Calu3 (cell line): ENCODE data around the gene RSF1. TPM values are rescaled to one million over a fixed set of nuclear protein-coding genes. Genes with fewer than 3 reads are reported as not detected.

Experiments used
- BruUV-seq: library from RNA; stranded (reverse); fragments of 400-500 nt; replicated peaks from 2 replicates; lab custom pipeline; 2021; lab: Mats Ljungman, UMichigan
- CTCF ChIA-PET: fragments of 300-600 bp; sonication (Branson Sonifier 250); formaldehyde crosslinking; loops from one replicate; lab custom pipeline; 2022; ENCODE audit warnings: antibody characterized with exemption; lab: Charles Lee
- DNase-seq: peaks from one replicate; pipeline ENCODE4 v3.0.0; 2022
- H3K27ac Mint-ChIP-seq: one replicate; pipeline ENCODE4 v1.8.0; 2022; ENCODE audit warnings: mixed read lengths; ENCODE audit not compliant: unreplicated experiment
- H3K27me3 Mint-ChIP-seq: one replicate; pipeline ENCODE4 v1.8.0; 2022; ENCODE audit warnings: mixed read lengths; ENCODE audit not compliant: unreplicated experiment
- H3K36me3 Mint-ChIP-seq: one replicate; pipeline ENCODE4 v1.8.0; 2022; ENCODE audit warnings: mild to moderate bottlenecking, moderate library complexity, mixed read lengths; ENCODE audit not compliant: insufficient read depth, unreplicated experiment
- H3K4me1 Mint-ChIP-seq: one replicate; pipeline ENCODE4 v1.8.0; 2022; ENCODE audit warnings: mild to moderate bottlenecking, low read depth, mixed read lengths; ENCODE audit not compliant: unreplicated experiment
- H3K4me3 Mint-ChIP-seq: one replicate; pipeline ENCODE4 v1.8.0; 2022; ENCODE audit warnings: mild to moderate bottlenecking, low read depth, moderate library complexity, mixed read lengths; ENCODE audit not compliant: unreplicated experiment
- H3K9me3 Mint-ChIP-seq: one replicate; pipeline ENCODE4 v1.8.0; 2022; ENCODE audit warnings: low read depth, mixed read lengths; ENCODE audit not compliant: unreplicated experiment
- intact Hi-C: fragments of 100-400 bp; cut with micrococcal nuclease; formaldehyde crosslinking; loops from one replicate; pipeline ENCODE4 v1.10.0; 2022; ENCODE audit not compliant: unreplicated experiment
- total RNA-seq: library from RNA; stranded (reverse); gene quantifications from 2 replicates; pipeline ENCODE4 v1.2.3, GENCODE V29; 2022
- TF ChIP-seq, protein P1 (sequence below): fragments of 200-600 bp; IDR thresholded peaks from one replicate; pipeline ENCODE4 v1.8.0; 2022; ENCODE audit warnings: antibody characterized with exemption; ENCODE audit not compliant: unreplicated experiment

The RSF1 gene
- total RNA-seq, 1 experiment from 2014 or later = 68.5 TPM

GRCh38 chr11:77654770-77655434, 165.6 kb downstream of the RSF1 start:
- no peaks in the 10 kb centered on the region for H3K36me3 Mint-ChIP-seq
- H3K27me3 Mint-ChIP-seq = no peaks in the 10 kb centered on the region
- no peak overlapping the region for H3K27ac Mint-ChIP-seq
- BruUV-seq = no TSS peak
- CTCF ChIA-PET = no interaction called here
- H3K4me3 Mint-ChIP-seq = no peak overlapping the region
- H3K9me3 Mint-ChIP-seq = no peaks in the 10 kb centered on the region
- H3K4me1 Mint-ChIP-seq = no peaks in the 10 kb centered on the region
- TF ChIP-seq, protein P1, sequence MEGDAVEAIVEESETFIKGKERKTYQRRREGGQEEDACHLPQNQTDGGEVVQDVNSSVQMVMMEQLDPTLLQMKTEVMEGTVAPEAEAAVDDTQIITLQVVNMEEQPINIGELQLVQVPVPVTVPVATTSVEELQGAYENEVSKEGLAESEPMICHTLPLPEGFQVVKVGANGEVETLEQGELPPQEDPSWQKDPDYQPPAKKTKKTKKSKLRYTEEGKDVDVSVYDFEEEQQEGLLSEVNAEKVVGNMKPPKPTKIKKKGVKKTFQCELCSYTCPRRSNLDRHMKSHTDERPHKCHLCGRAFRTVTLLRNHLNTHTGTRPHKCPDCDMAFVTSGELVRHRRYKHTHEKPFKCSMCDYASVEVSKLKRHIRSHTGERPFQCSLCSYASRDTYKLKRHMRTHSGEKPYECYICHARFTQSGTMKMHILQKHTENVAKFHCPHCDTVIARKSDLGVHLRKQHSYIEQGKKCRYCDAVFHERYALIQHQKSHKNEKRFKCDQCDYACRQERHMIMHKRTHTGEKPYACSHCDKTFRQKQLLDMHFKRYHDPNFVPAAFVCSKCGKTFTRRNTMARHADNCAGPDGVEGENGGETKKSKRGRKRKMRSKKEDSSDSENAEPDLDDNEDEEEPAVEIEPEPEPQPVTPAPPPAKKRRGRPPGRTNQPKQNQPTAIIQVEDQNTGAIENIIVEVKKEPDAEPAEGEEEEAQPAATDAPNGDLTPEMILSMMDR = no peak
- intact Hi-C loops = no loop called here
- peak; percentile 19 for DNase-seq

- BruUV-seq = no TSS peak
- TF ChIP-seq, protein P1 = no peak
- Mint-ChIP-seq H3K27me3 (no peaks in the 10 kb centered on the region), H3K4me3 (no peak overlapping the region), H3K27ac (no peak overlapping the region), H3K36me3 (no peaks in the 10 kb centered on the region), H3K9me3 (no peaks in the 10 kb centered on the region), H3K4me1 (no peaks in the 10 kb centered on the region)
- CTCF ChIA-PET = no interaction called here
- intact Hi-C loops = no loop called here
- no peak for DNase-seq
Observed at GRCh38 chr11:77650123-77650522, 170.4 kb downstream of the RSF1 start.

DNA sequence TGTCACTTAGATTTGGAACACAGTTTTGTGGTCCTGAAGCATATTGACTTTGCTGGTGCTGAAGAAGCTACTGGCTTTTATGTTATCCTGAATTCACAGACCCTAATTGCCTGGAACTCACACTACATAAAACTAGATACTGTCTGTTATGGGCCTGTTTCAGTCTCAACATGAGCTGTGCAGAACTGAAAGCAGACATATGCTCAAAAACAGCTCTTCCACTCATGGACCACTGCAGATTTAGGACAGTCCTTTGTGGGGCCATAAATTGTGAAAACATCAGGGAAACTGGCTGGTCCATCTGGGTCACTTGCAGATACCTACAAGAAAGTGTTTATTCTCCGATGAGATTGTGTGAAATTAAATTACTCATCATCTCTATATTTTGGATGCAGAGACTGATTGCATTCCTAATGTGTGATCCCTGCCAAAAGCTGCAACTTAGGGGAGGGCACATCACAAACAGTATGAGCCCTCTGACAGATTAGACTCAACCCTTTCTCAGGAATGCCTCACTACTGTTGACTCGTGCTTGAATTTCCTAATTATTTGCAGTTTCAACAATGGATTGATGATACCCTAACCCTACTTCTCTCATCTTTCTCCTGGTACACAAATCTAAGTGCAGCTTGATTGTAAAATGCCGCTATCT, 172.7 kb downstream of the RSF1 start:
- no peak overlapping the region for H3K27ac Mint-ChIP-seq
- no peak overlapping the region for H3K4me3 Mint-ChIP-seq
- no peaks in the 10 kb centered on the region for H3K9me3 Mint-ChIP-seq
- TF ChIP-seq, protein P1 = no peak
- H3K36me3 Mint-ChIP-seq = no peaks in the 10 kb centered on the region
- intact Hi-C loops = no loop called here
- H3K4me1 Mint-ChIP-seq = no peaks in the 10 kb centered on the region
- CTCF ChIA-PET = interaction anchor here (0.7 to 1.4 kb wide), 2 partner anchors 18 to 98 kb away, joined by 3 read pairs; no protein-coding TSS in a partner anchor
- no TSS peak for BruUV-seq
- H3K27me3 Mint-ChIP-seq = no peaks in the 10 kb centered on the region
- DNase-seq = no peak

- Mint-ChIP-seq H3K27me3 (no peaks in the 10 kb centered on the region), H3K27ac (no peak overlapping the region), H3K9me3 (no peaks in the 10 kb centered on the region), H3K4me3 (no peak overlapping the region), H3K36me3 (no peaks in the 10 kb centered on the region), H3K4me1 (no peaks in the 10 kb centered on the region)
- intact Hi-C loops = no loop called here
- no peak for DNase-seq
- no TSS peak for BruUV-seq
- CTCF ChIA-PET = no interaction called here
- TF ChIP-seq, protein P1 = no peak
Observed at GRCh38 chr11:77644887-77645286, 175.6 kb downstream of the RSF1 start.
